Measurements from ENCODE around the gene PML.

The PML gene

DNA sequence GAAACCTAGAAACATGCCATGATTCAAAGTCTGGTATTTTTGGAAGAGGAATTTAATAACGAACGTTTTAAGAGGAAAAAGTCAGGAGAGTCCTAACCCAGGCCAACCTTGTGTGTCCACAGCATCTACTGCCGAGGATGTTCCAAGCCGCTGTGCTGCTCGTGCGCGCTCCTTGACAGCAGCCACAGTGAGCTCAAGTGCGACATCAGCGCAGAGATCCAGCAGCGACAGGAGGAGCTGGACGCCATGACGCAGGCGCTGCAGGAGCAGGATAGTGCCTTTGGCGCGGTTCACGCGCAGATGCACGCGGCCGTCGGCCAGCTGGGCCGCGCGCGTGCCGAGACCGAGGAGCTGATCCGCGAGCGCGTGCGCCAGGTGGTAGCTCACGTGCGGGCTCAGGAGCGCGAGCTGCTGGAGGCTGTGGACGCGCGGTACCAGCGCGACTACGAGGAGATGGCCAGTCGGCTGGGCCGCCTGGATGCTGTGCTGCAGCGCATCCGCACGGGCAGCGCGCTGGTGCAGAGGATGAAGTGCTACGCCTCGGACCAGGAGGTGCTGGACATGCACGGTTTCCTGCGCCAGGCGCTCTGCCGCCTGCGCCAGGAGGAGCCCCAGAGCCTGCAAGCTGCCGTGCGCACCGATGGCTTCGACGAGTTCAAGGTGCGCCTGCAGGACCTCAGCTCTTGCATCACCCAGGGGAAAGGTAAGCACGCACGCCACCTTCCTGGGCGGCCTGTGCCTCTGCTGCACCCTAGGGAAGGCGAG, 28.4 kb downstream of the PML start:
- Histone ChIP-seq H3K4me3 (ENCODE audit: low read depth in 1 of 5, low read length in 5 of 5) (no peak overlapping the region), H3K4me1 (ENCODE audit: control insufficient read depth in 5 of 5, insufficient read depth in 5 of 5, low read length in 5 of 5) (peaks cover 11 to 68% (median 26%) of the 10 kb centered on the region in 5 donors), H3K9ac (ENCODE audit: low read length in 5 of 5) (no peak overlapping the region), H3K27me3 (ENCODE audit: control insufficient read depth in 5 of 5, insufficient read depth in 4 of 5, low read length in 5 of 5) (no peaks in the 10 kb centered on the region), H3K36me3 (ENCODE audit: control insufficient read depth in 5 of 5, insufficient read depth in 5 of 5, low read length in 5 of 5) (peaks cover 0 to 71% (median 56%) of the 10 kb centered on the region in 5 donors), H3K27ac (ENCODE audit: low read depth, low read length) (no peak overlapping the region), H3K9me3 (ENCODE audit: control insufficient read depth in 5 of 5, low read length in 5 of 5) (no peaks in the 10 kb centered on the region)

DNA sequence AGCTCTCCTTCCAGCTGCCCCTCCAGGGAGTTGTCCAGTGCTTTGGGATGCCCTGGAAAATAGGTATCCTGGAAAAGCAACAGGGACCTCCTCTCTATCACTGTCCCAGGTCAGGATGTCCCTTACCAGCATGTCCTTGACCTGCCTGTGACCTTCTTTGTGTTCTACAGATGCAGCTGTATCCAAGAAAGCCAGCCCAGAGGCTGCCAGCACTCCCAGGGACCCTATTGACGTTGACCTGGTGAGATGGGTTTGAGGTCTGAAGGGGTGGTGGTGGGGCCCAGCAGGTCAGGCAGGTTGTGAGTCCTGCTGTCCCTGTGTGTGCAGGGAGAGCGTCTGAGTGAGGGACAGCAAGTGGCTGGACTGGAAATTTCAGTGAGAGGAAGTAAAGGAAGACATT, 30.2 kb downstream of the PML start:
- no peak overlapping the region for H3K27ac ChIP-seq (ENCODE audit: low read depth, low read length)
- H3K4me1 ChIP-seq (ENCODE audit: control insufficient read depth in 5 of 5, insufficient read depth in 5 of 5, low read length in 5 of 5), result peaks cover 13 to 67% (median 26%) of the 10 kb centered on the region in 5 donors
- no peaks in the 10 kb centered on the region for H3K9me3 ChIP-seq (ENCODE audit: control insufficient read depth in 5 of 5, low read length in 5 of 5)
- peak overlapping the region in 1 of 5 donors; percentile 22 for H3K4me3 ChIP-seq (ENCODE audit: low read depth in 1 of 5, low read length in 5 of 5)
- no peaks in the 10 kb centered on the region for H3K27me3 ChIP-seq (ENCODE audit: control insufficient read depth in 5 of 5, insufficient read depth in 4 of 5, low read length in 5 of 5)
- no peak overlapping the region for H3K9ac ChIP-seq (ENCODE audit: low read length in 5 of 5)
- peaks cover 0 to 72% (median 54%) of the 10 kb centered on the region in 5 donors for H3K36me3 ChIP-seq (ENCODE audit: control insufficient read depth in 5 of 5, insufficient read depth in 5 of 5, low read length in 5 of 5)

DNA sequence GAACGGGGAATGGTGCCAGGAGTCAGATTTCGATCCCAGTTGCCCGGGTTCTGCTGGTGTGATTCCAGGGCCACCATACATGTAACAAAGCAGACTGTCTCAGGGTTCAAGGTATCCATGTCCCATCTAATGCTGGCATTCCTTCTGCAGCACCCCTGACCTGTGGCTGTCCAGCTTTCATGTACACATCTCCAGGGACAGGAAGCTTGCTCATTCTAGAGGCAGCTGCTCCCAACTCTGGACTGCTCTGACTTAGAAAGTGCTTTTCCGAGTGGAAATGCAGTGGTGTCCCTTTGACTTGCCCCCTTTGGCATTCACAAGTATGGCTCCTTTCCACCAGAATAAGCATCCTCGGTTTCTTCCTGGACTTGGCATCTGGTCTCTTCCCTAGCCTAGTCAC, 30.9 kb downstream of the PML start:
- peaks cover 13 to 64% (median 26%) of the 10 kb centered on the region in 5 donors for H3K4me1 ChIP-seq (ENCODE audit: control insufficient read depth in 5 of 5, insufficient read depth in 5 of 5, low read length in 5 of 5)
- no peaks in the 10 kb centered on the region for H3K9me3 ChIP-seq (ENCODE audit: control insufficient read depth in 5 of 5, low read length in 5 of 5)
- no peaks in the 10 kb centered on the region for H3K27me3 ChIP-seq (ENCODE audit: control insufficient read depth in 5 of 5, insufficient read depth in 4 of 5, low read length in 5 of 5)
- H3K36me3 ChIP-seq (ENCODE audit: control insufficient read depth in 5 of 5, insufficient read depth in 5 of 5, low read length in 5 of 5), result peaks cover 0 to 78% (median 56%) of the 10 kb centered on the region in 5 donors
- no peak overlapping the region for H3K9ac ChIP-seq (ENCODE audit: low read length in 5 of 5)
- no peak overlapping the region for H3K4me3 ChIP-seq (ENCODE audit: low read depth in 1 of 5, low read length in 5 of 5)
- H3K27ac ChIP-seq (ENCODE audit: low read depth, low read length), result no peak overlapping the region

DNA sequence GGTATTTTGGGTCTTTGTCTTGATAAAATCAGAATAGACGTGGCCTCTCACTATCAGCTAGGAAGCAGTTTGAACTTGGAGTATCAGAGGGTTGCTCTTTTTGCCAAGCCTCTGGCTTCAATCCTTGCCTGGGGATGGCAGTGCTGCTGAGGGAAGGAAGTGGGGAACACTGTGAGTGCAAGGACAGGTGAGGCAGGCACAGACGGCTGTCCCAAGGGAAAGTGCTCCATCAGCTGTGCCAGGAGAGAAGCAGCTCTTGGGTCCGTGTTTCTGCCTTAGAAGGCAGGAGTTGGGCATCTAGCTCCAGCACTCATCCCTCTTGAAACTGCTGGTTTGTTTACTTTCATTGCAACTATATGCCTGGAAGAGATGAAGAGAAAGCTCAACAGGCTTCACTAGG, 33.2 kb downstream of the PML start:
- Histone ChIP-seq H3K4me3 (ENCODE audit: low read depth in 1 of 5, low read length in 5 of 5) (no peak overlapping the region), H3K27ac (ENCODE audit: low read depth, low read length) (no peak overlapping the region), H3K9me3 (ENCODE audit: control insufficient read depth in 5 of 5, low read length in 5 of 5) (no peaks in the 10 kb centered on the region), H3K4me1 (ENCODE audit: control insufficient read depth in 5 of 5, insufficient read depth in 5 of 5, low read length in 5 of 5) (peaks cover 13 to 61% (median 30%) of the 10 kb centered on the region in 5 donors), H3K36me3 (ENCODE audit: control insufficient read depth in 5 of 5, insufficient read depth in 5 of 5, low read length in 5 of 5) (peaks cover 0 to 75% (median 57%) of the 10 kb centered on the region in 5 donors), H3K9ac (ENCODE audit: low read length in 5 of 5) (no peak overlapping the region), H3K27me3 (ENCODE audit: control insufficient read depth in 5 of 5, insufficient read depth in 4 of 5, low read length in 5 of 5) (no peaks in the 10 kb centered on the region)

DNA sequence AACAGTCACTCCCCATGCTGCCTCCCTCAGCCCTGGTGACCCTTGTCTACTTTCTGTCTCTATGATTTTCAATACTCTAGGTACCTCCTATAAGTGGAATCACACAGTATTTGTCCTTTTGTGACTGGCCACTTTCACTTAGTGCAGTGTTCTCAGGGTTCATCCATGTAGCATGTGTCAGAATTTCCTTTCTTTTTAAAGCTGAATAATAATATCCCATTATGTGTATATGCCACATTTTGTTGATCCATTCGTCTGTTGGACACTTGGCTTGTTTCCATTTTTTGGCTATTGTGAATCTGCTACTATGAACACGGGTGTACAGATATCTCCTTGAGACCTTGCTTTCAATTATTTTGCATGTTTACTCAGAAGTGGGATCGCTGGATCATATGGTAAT, 34.1 kb downstream of the PML start:
- Histone ChIP-seq H3K36me3 (ENCODE audit: control insufficient read depth in 5 of 5, insufficient read depth in 5 of 5, low read length in 5 of 5) (peaks cover 2 to 75% (median 57%) of the 10 kb centered on the region in 5 donors), H3K9me3 (ENCODE audit: control insufficient read depth in 5 of 5, low read length in 5 of 5) (no peaks in the 10 kb centered on the region), H3K27ac (ENCODE audit: low read depth, low read length) (no peak overlapping the region), H3K27me3 (ENCODE audit: control insufficient read depth in 5 of 5, insufficient read depth in 4 of 5, low read length in 5 of 5) (no peaks in the 10 kb centered on the region), H3K4me1 (ENCODE audit: control insufficient read depth in 5 of 5, insufficient read depth in 5 of 5, low read length in 5 of 5) (peaks cover 15 to 63% (median 33%) of the 10 kb centered on the region in 5 donors), H3K4me3 (ENCODE audit: low read depth in 1 of 5, low read length in 5 of 5) (no peak overlapping the region), H3K9ac (ENCODE audit: low read length in 5 of 5) (no peak overlapping the region)

DNA sequence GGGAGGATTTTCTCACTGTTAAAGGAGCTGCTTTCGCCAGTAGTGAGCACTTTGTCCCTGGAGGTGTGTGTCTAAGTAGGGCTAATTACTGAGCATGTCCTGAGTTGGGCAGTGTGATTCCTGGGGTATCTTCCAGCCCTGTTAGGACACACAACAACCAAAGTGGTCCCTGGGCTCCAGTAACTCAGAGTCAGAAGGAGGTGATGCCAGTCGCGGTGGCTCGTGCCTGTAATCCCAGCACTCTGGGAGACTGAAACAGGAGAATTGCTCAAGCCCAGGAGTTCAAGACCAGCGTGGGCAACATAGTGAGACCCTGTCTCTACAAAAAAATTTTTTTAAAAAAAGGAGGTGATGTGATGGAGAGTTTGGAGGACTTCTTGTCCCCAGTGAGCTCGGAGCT, 37.5 kb downstream of the PML start:
- Histone ChIP-seq H3K4me3 (ENCODE audit: low read depth in 1 of 5, low read length in 5 of 5) (no peak overlapping the region), H3K36me3 (ENCODE audit: control insufficient read depth in 5 of 5, insufficient read depth in 5 of 5, low read length in 5 of 5) (peaks cover 5 to 76% (median 60%) of the 10 kb centered on the region in 5 donors), H3K9ac (ENCODE audit: low read length in 5 of 5) (peak overlapping the region in 1 of 5 donors; percentile 19), H3K4me1 (ENCODE audit: control insufficient read depth in 5 of 5, insufficient read depth in 5 of 5, low read length in 5 of 5) (peaks cover 6 to 58% (median 21%) of the 10 kb centered on the region in 5 donors), H3K27ac (ENCODE audit: low read depth, low read length) (no peak overlapping the region), H3K27me3 (ENCODE audit: control insufficient read depth in 5 of 5, insufficient read depth in 4 of 5, low read length in 5 of 5) (no peaks in the 10 kb centered on the region), H3K9me3 (ENCODE audit: control insufficient read depth in 5 of 5, low read length in 5 of 5) (no peaks in the 10 kb centered on the region)

DNA sequence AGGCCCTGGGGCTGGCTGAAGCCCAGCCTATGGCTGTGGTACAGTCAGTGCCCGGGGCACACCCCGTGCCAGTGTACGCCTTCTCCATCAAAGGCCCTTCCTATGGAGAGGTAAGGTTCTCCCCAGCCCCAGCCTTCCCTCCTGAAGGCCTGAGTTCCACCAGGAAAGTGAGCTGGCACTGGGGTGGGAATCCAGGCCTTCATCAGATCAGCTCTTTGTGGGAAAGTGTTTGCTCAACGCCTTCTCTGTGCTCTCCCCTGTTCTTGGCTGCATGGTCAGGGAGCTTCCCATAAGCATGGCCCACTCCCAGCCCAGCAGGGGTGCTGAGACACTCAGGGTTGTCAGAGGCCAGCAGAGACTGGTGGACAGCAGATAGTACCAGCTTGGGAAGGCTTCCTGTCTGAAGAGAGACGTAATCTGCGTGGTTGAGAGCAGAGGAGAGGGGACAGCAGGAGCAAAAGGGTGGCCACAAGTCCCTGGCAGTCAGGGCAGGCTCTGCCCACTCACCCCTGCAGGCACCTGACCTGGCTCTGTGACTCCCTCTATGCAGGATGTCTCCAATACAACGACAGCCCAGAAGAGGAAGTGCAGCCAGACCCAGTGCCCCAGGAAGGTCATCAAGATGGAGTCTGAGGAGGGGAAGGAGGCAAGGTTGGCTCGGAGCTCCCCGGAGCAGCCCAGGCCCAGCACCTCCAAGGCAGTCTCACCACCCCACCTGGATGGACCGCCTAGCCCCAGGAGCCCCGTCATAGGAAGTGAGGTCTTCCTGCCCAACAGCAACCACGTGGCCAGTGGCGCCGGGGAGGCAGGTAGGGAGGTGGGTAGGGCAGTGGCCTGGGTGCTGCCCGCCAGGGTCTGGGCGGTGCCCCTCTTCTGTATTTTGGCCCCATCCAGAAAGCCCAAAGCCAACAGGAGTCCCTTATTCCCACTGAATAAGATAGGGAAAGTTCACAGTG, 38.4 kb downstream of the PML start:
- Histone ChIP-seq H3K27ac (ENCODE audit: low read depth, low read length) (no peak overlapping the region), H3K36me3 (ENCODE audit: control insufficient read depth in 5 of 5, insufficient read depth in 5 of 5, low read length in 5 of 5) (peaks cover 5 to 76% (median 58%) of the 10 kb centered on the region in 5 donors), H3K4me3 (ENCODE audit: low read depth in 1 of 5, low read length in 5 of 5) (no peak overlapping the region)

DNA sequence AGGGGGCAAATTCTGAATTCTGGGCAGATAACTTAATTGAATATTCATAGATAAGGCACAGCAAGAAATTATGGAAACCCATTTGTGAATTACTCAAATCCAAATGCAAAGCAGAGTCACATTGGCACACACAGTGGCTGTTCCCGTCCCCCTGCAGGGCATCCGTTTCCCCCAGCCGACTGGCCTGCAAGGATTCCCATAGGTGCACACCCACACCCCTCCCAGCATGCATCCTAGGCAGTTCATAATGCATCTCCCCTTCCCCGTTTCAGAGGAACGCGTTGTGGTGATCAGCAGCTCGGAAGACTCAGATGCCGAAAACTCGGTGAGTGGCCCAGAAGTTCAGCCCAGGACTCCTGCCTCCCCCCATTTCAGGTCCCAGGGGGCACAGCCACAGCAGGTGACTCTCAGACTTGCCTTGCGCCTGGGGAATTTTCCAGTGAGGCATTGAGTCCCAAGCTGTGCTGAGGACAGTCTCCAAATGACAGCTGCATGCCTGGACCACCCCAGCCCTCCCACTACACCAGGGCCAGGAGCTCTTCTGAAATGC, 39.8 kb downstream of the PML start:
- Histone ChIP-seq H3K27ac (ENCODE audit: low read depth, low read length) (no peak overlapping the region), H3K9ac (ENCODE audit: low read length in 5 of 5) (no peak overlapping the region), H3K36me3 (ENCODE audit: control insufficient read depth in 5 of 5, insufficient read depth in 5 of 5, low read length in 5 of 5) (peaks cover 5 to 71% (median 59%) of the 10 kb centered on the region in 5 donors), H3K4me1 (ENCODE audit: control insufficient read depth in 5 of 5, insufficient read depth in 5 of 5, low read length in 5 of 5) (peaks cover 9 to 59% (median 30%) of the 10 kb centered on the region in 5 donors), H3K9me3 (ENCODE audit: control insufficient read depth in 5 of 5, low read length in 5 of 5) (no peaks in the 10 kb centered on the region), H3K4me3 (ENCODE audit: low read depth in 1 of 5, low read length in 5 of 5) (no peak overlapping the region), H3K27me3 (ENCODE audit: control insufficient read depth in 5 of 5, insufficient read depth in 4 of 5, low read length in 5 of 5) (no peaks in the 10 kb centered on the region)

More for the DNA sequence above, 38.4 kb downstream of the PML start:
- Histone ChIP-seq H3K9ac (ENCODE audit: low read length in 5 of 5) (peak overlapping the region in 1 of 5 donors; percentile 19), H3K4me1 (ENCODE audit: control insufficient read depth in 5 of 5, insufficient read depth in 5 of 5, low read length in 5 of 5) (peaks cover 3 to 58% (median 20%) of the 10 kb centered on the region in 5 donors), H3K9me3 (ENCODE audit: control insufficient read depth in 5 of 5, low read length in 5 of 5) (no peaks in the 10 kb centered on the region), H3K27me3 (ENCODE audit: control insufficient read depth in 5 of 5, insufficient read depth in 4 of 5, low read length in 5 of 5) (no peaks in the 10 kb centered on the region)

DNA sequence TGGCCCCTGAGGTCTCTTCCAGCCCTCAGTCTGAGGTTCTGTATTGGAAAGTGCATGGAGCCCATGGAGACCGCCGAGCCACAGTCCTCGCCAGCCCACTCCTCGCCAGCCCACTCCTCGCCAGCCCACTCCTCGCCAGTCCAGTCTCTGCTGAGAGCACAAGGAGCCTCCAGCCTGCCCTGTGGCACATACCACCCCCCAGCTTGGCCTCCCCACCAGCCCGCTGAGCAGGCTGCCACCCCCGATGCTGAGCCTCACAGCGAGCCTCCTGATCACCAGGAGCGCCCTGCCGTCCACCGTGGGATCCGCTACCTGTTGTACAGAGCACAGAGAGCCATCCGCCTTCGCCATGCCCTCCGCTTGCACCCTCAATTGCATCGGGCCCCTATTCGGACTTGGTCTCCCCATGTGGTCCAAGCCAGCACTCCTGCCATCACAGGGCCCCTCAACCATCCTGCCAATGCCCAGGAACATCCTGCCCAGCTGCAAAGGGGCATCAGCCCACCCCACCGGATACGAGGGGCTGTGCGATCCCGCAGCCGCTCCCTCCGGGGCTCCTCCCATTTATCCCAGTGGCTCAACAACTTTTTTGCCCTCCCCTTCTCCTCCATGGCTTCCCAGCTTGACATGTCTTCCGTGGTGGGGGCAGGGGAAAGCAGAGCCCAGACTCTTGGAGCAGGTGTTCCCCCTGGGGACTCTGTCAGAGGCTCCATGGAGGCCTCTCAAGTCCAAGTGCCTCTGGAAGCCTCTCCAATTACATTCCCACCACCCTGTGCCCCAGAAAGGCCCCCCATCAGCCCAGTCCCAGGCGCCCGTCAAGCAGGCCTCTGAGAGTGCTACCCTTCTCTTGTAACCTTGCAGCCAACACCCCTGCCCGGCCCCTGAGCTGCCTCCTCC, 40.9 kb downstream of the PML start:
- H3K4me1 ChIP-seq (ENCODE audit: control insufficient read depth in 5 of 5, insufficient read depth in 5 of 5, low read length in 5 of 5), result peaks cover 14 to 70% (median 40%) of the 10 kb centered on the region in 5 donors
- peaks cover 5 to 63% (median 52%) of the 10 kb centered on the region in 5 donors for H3K36me3 ChIP-seq (ENCODE audit: control insufficient read depth in 5 of 5, insufficient read depth in 5 of 5, low read length in 5 of 5)
- no peaks in the 10 kb centered on the region for H3K27me3 ChIP-seq (ENCODE audit: control insufficient read depth in 5 of 5, insufficient read depth in 4 of 5, low read length in 5 of 5)
- no peak overlapping the region for H3K27ac ChIP-seq (ENCODE audit: low read depth, low read length)
- no peaks in the 10 kb centered on the region for H3K9me3 ChIP-seq (ENCODE audit: control insufficient read depth in 5 of 5, low read length in 5 of 5)
- no peak overlapping the region for H3K9ac ChIP-seq (ENCODE audit: low read length in 5 of 5)
- no peak overlapping the region for H3K4me3 ChIP-seq (ENCODE audit: low read depth in 1 of 5, low read length in 5 of 5)
